Left lobe of liver (tissue), 2 donors: ENCODE measurements around the gene IQCN. TPM values are rescaled to one million over a fixed set of nuclear protein-coding genes. Genes with fewer than 3 reads are reported as not detected.
"Not testable (repeated sequence)": the region's sequence is repeated elsewhere in the genome, so short reads cannot be mapped to it uniquely, and the experiment has no call there.

Source experiments
- ATAC-seq: fragments of 200-7000 bp; cut with Tn5 transposase; one replicate; pipeline ENCODE4 v1.9.1; 2020; ENCODE audit warnings: mild to moderate bottlenecking, moderate library complexity
- DNase-seq: peaks from one replicate; pipeline ENCODE4 v3.0.0-alpha.2; 2020; ENCODE audit warnings: low spot score
- total RNA-seq: library from RNA; stranded (reverse); gene quantifications from one replicate; pipeline ENCODE4 v1.2.1, GENCODE V29; 2021
- donor health status: DM: no; HTN: no; CAD: no; lungs with moderate emphysema.
- donor health status: DM: no; HTN: yes; CAD: no.

The IQCN gene
- total RNA-seq, 1 donor from 2014 or later, result 2.8 TPM

DNA sequence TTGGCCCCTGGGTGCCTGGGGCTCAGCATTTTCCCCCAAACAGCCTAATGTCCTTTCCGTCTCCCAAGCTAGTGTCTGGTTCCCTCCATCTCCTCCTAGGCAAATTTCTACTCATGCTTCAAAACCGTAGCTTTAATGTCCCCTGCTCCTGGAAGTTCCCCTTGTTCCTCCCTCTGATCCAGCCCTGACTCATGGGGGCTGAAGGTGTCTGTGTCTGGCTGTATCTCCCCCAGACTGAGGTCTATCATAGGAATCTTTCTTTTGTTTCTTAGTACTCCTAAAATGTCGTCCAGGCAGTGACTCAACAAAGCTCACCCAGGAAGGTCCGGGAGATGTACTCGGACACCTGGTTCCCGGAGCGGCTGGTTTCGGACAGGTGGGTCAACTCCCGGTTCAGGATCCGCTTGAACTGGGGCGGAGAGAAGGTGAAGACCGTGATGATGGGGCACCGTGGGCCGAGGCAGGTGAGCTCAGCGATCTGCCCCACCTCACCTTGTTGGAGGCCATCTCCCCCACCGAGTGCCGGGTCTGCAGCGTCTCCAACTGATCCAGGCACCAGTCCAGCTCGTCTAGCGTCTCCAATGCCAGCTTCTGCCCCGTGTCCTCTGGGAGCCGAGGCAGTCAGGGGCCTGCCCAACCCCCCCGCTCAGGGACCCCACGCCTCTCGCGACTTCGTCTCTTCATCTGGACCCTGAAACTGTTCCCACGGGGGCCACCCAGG is 54.2 kb downstream of the IQCN start:
- no peak for ATAC-seq
- no peak for DNase-seq

GRCh38 chr19:18218600-18218999 is 55.7 kb downstream of the IQCN start:
- DNase-seq (no peak), ATAC-seq (no peak)

DNA sequence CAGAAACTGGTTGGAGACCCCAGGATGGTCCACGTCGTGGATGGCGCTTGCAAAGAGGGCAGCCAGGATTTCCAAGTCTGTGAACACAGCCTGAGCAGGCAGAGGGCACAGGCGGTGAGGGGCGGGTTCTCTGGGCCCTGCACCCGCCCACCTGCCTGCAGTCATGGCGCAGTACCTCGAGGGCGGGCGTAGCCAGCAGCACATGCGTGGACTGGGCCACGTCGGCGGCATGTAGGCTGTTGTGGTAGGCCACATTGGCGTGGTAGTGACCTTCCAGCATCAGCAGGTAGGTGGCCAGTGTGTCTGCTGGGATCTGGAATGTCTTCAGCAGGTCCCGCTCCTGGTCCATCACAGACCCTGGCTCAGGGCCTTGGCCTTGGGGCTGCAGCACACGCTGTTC is 56.1 kb downstream of the IQCN start:
- no peak for DNase-seq
- no peak for ATAC-seq

DNA sequence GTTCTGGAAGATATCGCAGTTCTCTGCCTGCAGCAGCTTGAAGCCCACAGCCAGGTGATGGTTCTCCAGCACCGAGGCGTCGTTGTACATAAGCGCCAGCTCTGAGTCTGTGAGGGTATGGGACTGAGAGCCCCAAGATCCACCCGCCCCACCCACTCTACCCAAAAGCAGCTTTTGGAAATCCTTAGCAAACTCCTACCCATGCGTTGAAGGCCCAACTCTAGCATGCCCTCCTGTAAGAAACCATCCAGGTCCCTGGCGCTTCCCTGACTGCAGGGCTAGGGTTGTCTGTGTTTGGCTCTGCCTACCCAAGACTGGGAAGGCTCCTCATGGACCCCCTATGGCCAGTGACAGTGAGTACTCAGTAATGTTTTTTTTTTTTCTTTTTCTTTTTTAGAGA is 57.5 kb downstream of the IQCN start:
- ATAC-seq (no peak), DNase-seq (no peak)

DNA sequence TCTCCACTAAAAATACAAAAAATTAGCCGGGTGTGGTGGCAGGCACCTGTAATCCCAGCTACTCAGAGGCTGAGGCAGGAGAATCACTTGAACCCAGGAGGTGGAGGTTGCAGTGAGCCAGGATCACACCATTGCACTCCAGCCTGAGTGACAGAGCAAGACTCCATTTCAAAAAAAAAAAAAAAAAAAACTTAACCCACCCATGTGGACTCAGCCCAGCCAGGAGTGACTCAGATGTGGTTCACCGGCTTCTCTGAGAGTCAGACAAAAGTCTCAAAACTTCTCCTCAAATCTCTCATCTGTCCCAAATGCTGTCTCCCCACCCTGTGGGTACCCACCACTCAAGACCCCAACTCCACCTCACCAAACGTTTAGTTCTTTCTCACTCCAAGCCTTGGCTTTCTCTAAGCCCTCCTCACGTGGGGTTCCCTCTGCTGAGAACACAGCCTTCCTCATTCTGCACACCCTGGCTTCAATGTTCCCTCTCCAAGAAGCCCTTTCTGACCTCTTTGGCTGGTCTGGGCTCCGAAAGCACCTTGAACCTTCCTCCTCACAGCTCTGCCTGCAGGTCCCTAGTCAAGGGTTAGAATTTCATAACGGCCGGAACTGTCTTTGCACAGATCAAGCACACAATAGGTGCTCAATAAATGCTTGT is 59.3 kb downstream of the IQCN start:
- ATAC-seq (no peak), DNase-seq (no peak)

DNA sequence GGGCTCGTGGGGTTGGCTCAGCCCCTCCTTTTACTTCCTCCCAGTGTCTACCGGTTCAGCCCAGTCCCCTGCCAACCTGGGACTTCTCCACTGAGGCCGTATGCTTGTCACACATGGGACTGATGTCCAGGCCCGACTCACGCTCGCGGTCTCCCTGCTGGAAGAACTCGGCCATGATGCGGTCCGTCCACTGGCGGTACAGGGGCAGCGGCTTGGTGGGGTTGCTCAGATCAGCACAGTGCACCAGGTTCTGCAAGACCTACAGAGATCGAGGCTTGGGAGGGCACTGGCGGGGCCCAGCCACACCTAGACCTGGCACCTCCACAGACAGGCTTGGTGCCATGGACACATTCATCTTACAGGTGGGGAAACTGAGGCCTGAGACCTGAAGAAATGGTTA is 62.6 kb downstream of the IQCN start:
- no peak for DNase-seq
- no peak for ATAC-seq

- DNase-seq, ATAC-seq: not testable (repeated sequence)
Measured at GRCh38 chr19:18209912-18210311, 64.3 kb downstream of the IQCN start.

- no peak for ATAC-seq
- DNase-seq, result no peak
Measured at GRCh38 chr19:18208098-18208951, 65.9 kb downstream of the IQCN start.

Other genes with a start within 250 kb of the IQCN start
- 0.25 TPM for gene IL12RB1, start 187.5 kb downstream of the IQCN start, total RNA-seq
- gene MAST3, start 176.7 kb downstream of the IQCN start, total RNA-seq, result 18.4 TPM
- 14.8 TPM for gene PIK3R2, start 121.3 kb downstream of the IQCN start, total RNA-seq
- 57.6 TPM for gene IFI30, start 100.6 kb downstream of the IQCN start, total RNA-seq
- 8.6 TPM for gene MPV17L2, start 81.2 kb downstream of the IQCN start, total RNA-seq
- gene RAB3A, start 70.4 kb downstream of the IQCN start, total RNA-seq, result 2.1 TPM
- gene PDE4C, start 48.0 kb downstream of the IQCN start, total RNA-seq, result 0.60 TPM
- gene JUND, start 7.2 kb upstream of the IQCN start, total RNA-seq, result 47.4 TPM
- gene LSM4, start 48.6 kb upstream of the IQCN start, total RNA-seq, result 53.3 TPM
- gene PGPEP1, start 66.1 kb upstream of the IQCN start, total RNA-seq, result 62.4 TPM
- 3.2 TPM for gene GDF15, start 111.7 kb upstream of the IQCN start, total RNA-seq
- gene LRRC25, start 123.2 kb upstream of the IQCN start, total RNA-seq, result 2.2 TPM
- gene SSBP4, start 144.9 kb upstream of the IQCN start, total RNA-seq, result 18.4 TPM
- gene ISYNA1, start 163.7 kb upstream of the IQCN start, total RNA-seq, result 10.2 TPM
- 11.2 TPM for gene ELL, start 247.6 kb upstream of the IQCN start, total RNA-seq